Natural killer cell (primary cell): Measurements from ENCODE around the gene PPFIA1. TPM values are rescaled to one million over a fixed set of nuclear protein-coding genes. Genes with fewer than 3 reads are reported as not detected.

Experiments used
- ATAC-seq, 3 donors: fragments of 150-1000 bp in 2 of 3; fragments of 200-7000 bp in 1 of 3; cut with Tn5 transposase; 1 replicate in 1 of 3; 2 replicates in 2 of 3; pipeline ENCODE4 v1.10.0; 2021; ENCODE audit warnings: mild to moderate bottlenecking in 2 of 3, moderate library complexity in 2 of 3
- DNase-seq, 2 donors: peaks; one replicate each; pipeline versions ENCODE4 v3.0.0 to v3.0.0-alpha.2; 2013 to 2021; ENCODE audit warnings: mixed read lengths in 1 of 2
- H3K27ac ChIP-seq: one replicate; pipeline ENCODE4 v1.5.1; 2013; ENCODE audit warnings: mild to moderate bottlenecking, low read length
- H3K27me3 ChIP-seq: one replicate; pipeline ENCODE4 v1.6.1; 2013; ENCODE audit warnings: low read length; ENCODE audit not compliant: control insufficient read depth, insufficient read depth
- H3K36me3 ChIP-seq: one replicate; pipeline ENCODE4 v1.6.1; 2013; ENCODE audit warnings: low read length; ENCODE audit not compliant: control insufficient read depth, insufficient read depth
- H3K4me1 ChIP-seq: one replicate; pipeline ENCODE4 v1.6.1; 2013; ENCODE audit warnings: low read length; ENCODE audit not compliant: control insufficient read depth, insufficient read depth
- H3K4me3 ChIP-seq: one replicate; pipeline ENCODE4 v1.5.1; 2013; ENCODE audit warnings: low read length
- H3K9me3 ChIP-seq: one replicate; pipeline ENCODE4 v1.6.1; 2013; ENCODE audit warnings: low read length; ENCODE audit not compliant: control insufficient read depth, insufficient read depth
- H3K27ac Mint-ChIP-seq, 2 donors: one replicate each; pipeline ENCODE4 v1.8.0; 2022; ENCODE audit warnings: mild to moderate bottlenecking in 2 of 2, mixed read lengths in 2 of 2, moderate library complexity in 1 of 2
- H3K27me3 Mint-ChIP-seq, 2 donors: one replicate each; pipeline ENCODE4 v1.8.0; 2022; ENCODE audit warnings: low read depth in 2 of 2, mixed read lengths in 2 of 2
- H3K36me3 Mint-ChIP-seq: one replicate; pipeline ENCODE4 v1.8.0; 2022; ENCODE audit warnings: mixed read lengths
- H3K4me1 Mint-ChIP-seq, 2 donors: one replicate each; pipeline ENCODE4 v1.8.0; 2022; ENCODE audit warnings: mixed read lengths in 2 of 2
- H3K4me3 Mint-ChIP-seq: one replicate; pipeline ENCODE4 v1.8.0; 2022; ENCODE audit warnings: mild to moderate bottlenecking, moderate library complexity, mixed read lengths
- H3K9me3 Mint-ChIP-seq, 2 donors: one replicate each; pipeline ENCODE4 v1.8.0; 2022; ENCODE audit warnings: mixed read lengths in 2 of 2
- WGBS: methylation state at CpG from one replicate; pipeline ENCODE4 v1.1.7; 2013; ENCODE audit warnings: missing lambda C conversion rate; ENCODE audit not compliant: insufficient coverage; 5-methylcytosine and 5-hydroxymethylcytosine counted together
- intact Hi-C: fragments of 100-400 bp; cut with micrococcal nuclease; formaldehyde crosslinking; loops from one replicate; pipeline ENCODE4 v1.14.2; 2022
- total RNA-seq, 4 donors: library from RNA; stranded (reverse); fragments of 120-200 nt in 1 of 4; gene quantifications; one replicate each; pipeline versions ENCODE4 v1.2.3 to v1.2.4, GENCODE V29; 2013 to 2022
- TF ChIP-seq, protein P1 (sequence below): fragments of 200-600 bp; IDR thresholded peaks from one replicate; pipeline ENCODE4 v1.8.0; 2022; ENCODE audit warnings: antibody characterized with exemption

Gene PPFIA1
- total RNA-seq, 3 donors from 2014 or later (not counting 1 experiment from before 2014, with no cell fraction given) = 42.1 to 75.4 (median 51.7) TPM

DNA sequence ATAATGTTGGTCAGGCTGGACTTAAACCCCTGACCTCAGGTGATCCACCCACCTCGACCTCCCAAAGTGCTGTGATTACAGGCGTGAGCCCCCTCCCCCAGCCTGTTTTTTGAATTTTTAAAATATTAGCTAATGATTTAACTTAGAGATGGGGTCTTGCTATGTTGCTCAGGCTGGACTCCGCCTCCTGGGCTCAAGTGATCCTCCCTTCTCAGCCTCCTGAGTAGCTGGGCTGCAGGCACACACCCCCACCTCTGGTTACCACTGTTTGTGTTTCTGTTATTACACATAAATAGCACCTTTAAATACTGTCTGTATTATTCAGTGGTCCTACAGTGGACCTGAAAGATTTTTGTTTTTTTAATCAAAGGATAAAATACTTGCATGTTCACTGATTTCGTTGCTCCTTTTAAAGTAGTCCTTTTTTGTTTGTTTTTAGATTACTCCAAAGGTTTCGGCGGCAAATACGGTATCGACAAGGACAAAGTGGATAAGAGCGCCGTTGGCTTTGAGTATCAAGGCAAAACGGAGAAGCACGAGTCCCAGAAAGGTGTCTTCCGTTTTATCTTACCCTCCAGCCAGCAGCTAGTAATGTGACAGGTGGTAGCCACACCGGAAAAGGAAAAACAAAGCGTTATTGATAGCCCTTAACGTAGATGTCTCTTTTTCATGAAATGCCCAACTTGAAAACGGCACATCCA, 149.0 kb downstream of the PPFIA1 start:
- Mint-ChIP-seq H3K9me3 (no peaks in the 10 kb centered on the region), H3K36me3 (no peaks in the 10 kb centered on the region), H3K4me3 (no peak overlapping the region), H3K4me1 (peaks cover 23 to 27% of the 10 kb centered on the region in 2 donors), H3K27me3 (peaks cover 71 to 77% of the 10 kb centered on the region in 2 donors), H3K27ac (no peak overlapping the region)
- peaks cover 21% of the 10 kb centered on the region for H3K4me1 ChIP-seq
- no peak for DNase-seq
- H3K36me3 ChIP-seq = no peaks in the 10 kb centered on the region
- H3K9me3 ChIP-seq = peaks cover 7% of the 10 kb centered on the region
- no peak overlapping the region for H3K4me3 ChIP-seq
- WGBS = 93% methylated on average over 15 of the region's 17 CpGs
- no peak overlapping the region for H3K27ac ChIP-seq
- H3K27me3 ChIP-seq = peaks cover 58% of the 10 kb centered on the region
- TF ChIP-seq, protein P1, sequence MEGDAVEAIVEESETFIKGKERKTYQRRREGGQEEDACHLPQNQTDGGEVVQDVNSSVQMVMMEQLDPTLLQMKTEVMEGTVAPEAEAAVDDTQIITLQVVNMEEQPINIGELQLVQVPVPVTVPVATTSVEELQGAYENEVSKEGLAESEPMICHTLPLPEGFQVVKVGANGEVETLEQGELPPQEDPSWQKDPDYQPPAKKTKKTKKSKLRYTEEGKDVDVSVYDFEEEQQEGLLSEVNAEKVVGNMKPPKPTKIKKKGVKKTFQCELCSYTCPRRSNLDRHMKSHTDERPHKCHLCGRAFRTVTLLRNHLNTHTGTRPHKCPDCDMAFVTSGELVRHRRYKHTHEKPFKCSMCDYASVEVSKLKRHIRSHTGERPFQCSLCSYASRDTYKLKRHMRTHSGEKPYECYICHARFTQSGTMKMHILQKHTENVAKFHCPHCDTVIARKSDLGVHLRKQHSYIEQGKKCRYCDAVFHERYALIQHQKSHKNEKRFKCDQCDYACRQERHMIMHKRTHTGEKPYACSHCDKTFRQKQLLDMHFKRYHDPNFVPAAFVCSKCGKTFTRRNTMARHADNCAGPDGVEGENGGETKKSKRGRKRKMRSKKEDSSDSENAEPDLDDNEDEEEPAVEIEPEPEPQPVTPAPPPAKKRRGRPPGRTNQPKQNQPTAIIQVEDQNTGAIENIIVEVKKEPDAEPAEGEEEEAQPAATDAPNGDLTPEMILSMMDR = no peak
- ATAC-seq = no peak
- intact Hi-C loops = no loop called here

DNA sequence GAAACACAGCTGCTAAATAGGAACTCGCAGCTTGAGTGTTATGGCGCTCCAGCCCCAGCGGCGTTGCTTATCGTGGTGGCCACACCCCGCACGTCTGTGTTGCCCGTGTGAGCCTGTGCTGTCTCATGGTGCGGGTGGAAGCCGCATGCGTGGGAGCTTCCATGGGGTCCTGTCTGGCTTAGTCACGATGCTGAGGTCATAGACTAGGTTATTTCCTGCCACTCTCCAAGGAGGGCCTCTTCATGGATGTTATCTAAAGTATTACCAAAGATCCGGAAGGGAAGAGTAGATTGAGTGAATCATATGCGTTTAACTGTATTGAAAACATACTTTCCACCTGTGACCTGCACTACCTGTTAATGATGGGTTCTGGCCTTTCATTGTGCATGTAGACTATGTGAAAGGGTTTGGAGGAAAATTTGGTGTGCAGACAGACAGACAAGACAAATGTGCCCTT, 149.5 kb downstream of the PPFIA1 start:
- H3K9me3 ChIP-seq = peaks cover 12% of the 10 kb centered on the region
- no peak overlapping the region for H3K27ac Mint-ChIP-seq
- H3K27ac ChIP-seq = no peak overlapping the region
- TF ChIP-seq, protein P1 = no peak
- peaks cover 25 to 33% of the 10 kb centered on the region in 2 donors for H3K4me1 Mint-ChIP-seq
- H3K4me3 ChIP-seq = no peak overlapping the region
- peaks cover 59% of the 10 kb centered on the region for H3K27me3 ChIP-seq
- H3K27me3 Mint-ChIP-seq = peaks cover 65 to 75% of the 10 kb centered on the region in 2 donors
- DNase-seq = no peak
- no peaks in the 10 kb centered on the region for H3K9me3 Mint-ChIP-seq
- ATAC-seq = no peak
- intact Hi-C loops = no loop called here
- H3K4me1 ChIP-seq = peaks cover 27% of the 10 kb centered on the region
- 94% methylated on average over 14 of the region's 14 CpGs for WGBS
- no peaks in the 10 kb centered on the region for H3K36me3 ChIP-seq
- no peak overlapping the region for H3K4me3 Mint-ChIP-seq
- no peaks in the 10 kb centered on the region for H3K36me3 Mint-ChIP-seq

DNA sequence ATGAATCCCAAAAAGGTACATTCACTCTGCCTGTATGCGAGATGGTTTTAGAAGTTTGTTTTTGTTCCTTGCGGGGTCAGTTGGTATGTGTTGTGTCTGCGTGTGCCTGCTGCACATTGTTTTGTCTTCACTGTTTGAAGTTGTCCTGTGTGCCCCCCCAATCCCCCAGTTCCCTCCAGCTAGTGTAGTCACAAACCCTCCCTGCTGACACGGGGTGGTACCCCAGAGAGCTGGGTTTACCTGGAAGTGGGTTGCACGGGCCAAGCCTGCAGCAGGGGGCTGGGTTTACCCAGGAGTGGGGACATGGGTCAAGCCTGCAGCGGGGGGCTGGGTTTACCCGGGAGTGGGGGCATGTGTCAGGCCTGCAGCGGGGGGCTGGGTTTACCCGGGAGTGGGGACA, 150.0 kb downstream of the PPFIA1 start:
- Mint-ChIP-seq H3K27ac (no peak overlapping the region), H3K36me3 (no peaks in the 10 kb centered on the region), H3K4me1 (peaks cover 30 to 38% of the 10 kb centered on the region in 2 donors), H3K4me3 (no peak overlapping the region), H3K9me3 (no peaks in the 10 kb centered on the region), H3K27me3 (peaks cover 60 to 71% of the 10 kb centered on the region in 2 donors)
- Histone ChIP-seq H3K36me3 (no peaks in the 10 kb centered on the region), H3K4me3 (no peak overlapping the region), H3K9me3 (peaks cover 13% of the 10 kb centered on the region), H3K27me3 (peaks cover 60% of the 10 kb centered on the region), H3K4me1 (peaks cover 31% of the 10 kb centered on the region), H3K27ac (no peak overlapping the region)
- 93% methylated on average over 9 of the region's 9 CpGs for WGBS
- TF ChIP-seq, protein P1 = no peak
- DNase-seq (no peak), ATAC-seq (no peak)
- intact Hi-C loops = no loop called here
